Measurements from ENCODE around the gene TUBA4A.
A peak's percentile ranks its signal among the peaks of the same experiment; 100 is the strongest.

TUBA4A gene

GRCh38 chr2:219279916-219280516 lies 26.3 kb upstream of the TUBA4A start:
- H3K9me3 ChIP-seq (ENCODE audit: control insufficient read depth, low read length): no peaks in the 10 kb centered on the region
- H3K27ac ChIP-seq (ENCODE audit: insufficient read depth, low read length, poor library complexity, severe bottlenecking): peak overlapping the region; percentile 98
- peaks cover 47% of the 10 kb centered on the region for H3K36me3 ChIP-seq (ENCODE audit: control insufficient read depth, insufficient read depth, low read length)
- H3K4me1 ChIP-seq (ENCODE audit: control insufficient read depth, insufficient read depth, low read length, poor library complexity, severe bottlenecking): peaks cover 21% of the 10 kb centered on the region
- H3K27me3 ChIP-seq (replicated peaks; ENCODE audit: control insufficient read depth, insufficient read depth, low read length, poor library complexity, severe bottlenecking): no peaks in the 10 kb centered on the region
- peak overlapping the region; percentile 61 for H3K4me3 ChIP-seq (ENCODE audit: insufficient read depth, low read depth, low read length, poor library complexity, severe bottlenecking)
- no peak for DNase-seq

DNA sequence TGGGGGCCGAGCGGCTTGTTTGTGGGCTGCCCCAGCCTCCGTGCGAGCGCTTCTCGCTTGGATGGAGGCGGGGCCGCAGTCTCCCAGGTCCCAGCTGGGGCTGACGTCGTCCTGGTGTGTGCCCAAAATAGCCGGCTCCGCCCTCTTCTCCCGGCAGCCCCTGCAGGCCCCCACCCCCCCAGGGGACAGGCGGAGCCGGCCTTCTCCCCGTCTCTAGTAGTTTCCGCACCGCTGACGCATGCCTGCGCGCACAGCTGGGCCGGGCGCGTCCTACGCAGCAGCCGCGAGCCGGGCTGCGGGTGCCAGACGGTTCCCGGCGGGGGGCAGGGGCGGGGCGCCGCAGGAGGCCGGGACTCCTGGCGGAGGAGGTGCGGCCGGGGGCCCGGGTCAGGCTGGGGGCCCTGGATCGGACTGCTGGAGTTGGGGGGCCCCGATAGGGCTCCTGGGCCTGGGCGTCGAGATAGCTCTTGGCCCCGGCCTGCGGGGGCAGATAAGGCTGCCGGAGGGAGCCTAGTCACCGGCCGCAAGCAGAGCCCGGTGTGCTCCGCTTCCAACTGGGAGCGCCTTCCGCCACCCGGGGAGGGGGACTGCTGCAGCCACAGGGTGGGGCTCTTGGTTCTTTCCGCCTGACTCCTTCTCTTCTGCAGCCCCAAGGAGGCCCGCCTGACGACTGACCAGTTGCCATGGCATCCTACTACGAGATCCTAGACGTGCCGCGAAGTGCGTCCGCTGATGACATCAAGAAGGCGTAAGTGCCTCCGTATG lies 25.6 kb upstream of the TUBA4A start, which contains the start of gene DNAJB2:
Gene DNAJB2 (plus strand): TSS at position 216 of the 765 bp plus-strand sequence. CDS start 468 bp downstream, at position 684.
- Histone ChIP-seq H3K4me1 (ENCODE audit: control insufficient read depth, insufficient read depth, low read length, poor library complexity, severe bottlenecking) (peaks cover 21% of the 10 kb centered on the region), H3K27ac (ENCODE audit: insufficient read depth, low read length, poor library complexity, severe bottlenecking) (peak within 1 kb of the TSS; percentile 98), H3K9me3 (ENCODE audit: control insufficient read depth, low read length) (no peaks in the 10 kb centered on the region), H3K27me3 (replicated peaks; ENCODE audit: control insufficient read depth, insufficient read depth, low read length, poor library complexity, severe bottlenecking) (no peaks in the 10 kb centered on the region), H3K36me3 (ENCODE audit: control insufficient read depth, insufficient read depth, low read length) (peaks cover 40% of the 10 kb centered on the region), H3K4me3 (ENCODE audit: insufficient read depth, low read depth, low read length, poor library complexity, severe bottlenecking) (peak within 1 kb of the TSS; percentile 61)
- peak; percentile 97 to 99 (median 98) for DNase-seq

GRCh38 chr2:219278655-219279150 lies 25.0 kb upstream of the TUBA4A start:
- H3K27ac ChIP-seq (ENCODE audit: insufficient read depth, low read length, poor library complexity, severe bottlenecking): peak overlapping the region; percentile 98
- no peak for DNase-seq
- H3K36me3 ChIP-seq (ENCODE audit: control insufficient read depth, insufficient read depth, low read length): peaks cover 34% of the 10 kb centered on the region
- H3K27me3 ChIP-seq (replicated peaks; ENCODE audit: control insufficient read depth, insufficient read depth, low read length, poor library complexity, severe bottlenecking): no peaks in the 10 kb centered on the region
- peak overlapping the region; percentile 61 for H3K4me3 ChIP-seq (ENCODE audit: insufficient read depth, low read depth, low read length, poor library complexity, severe bottlenecking)
- H3K4me1 ChIP-seq (ENCODE audit: control insufficient read depth, insufficient read depth, low read length, poor library complexity, severe bottlenecking): peaks cover 21% of the 10 kb centered on the region
- H3K9me3 ChIP-seq (ENCODE audit: control insufficient read depth, low read length): no peaks in the 10 kb centered on the region

GRCh38 chr2:219277703-219278654 lies 24.3 kb upstream of the TUBA4A start:
- DNase-seq: peak; percentile 56 to 63 (median 60)
- no peaks in the 10 kb centered on the region for H3K9me3 ChIP-seq (ENCODE audit: control insufficient read depth, low read length)
- peaks cover 21% of the 10 kb centered on the region for H3K4me1 ChIP-seq (ENCODE audit: control insufficient read depth, insufficient read depth, low read length, poor library complexity, severe bottlenecking)
- peaks cover 26% of the 10 kb centered on the region for H3K36me3 ChIP-seq (ENCODE audit: control insufficient read depth, insufficient read depth, low read length)
- peak overlapping the region; percentile 61 for H3K4me3 ChIP-seq (ENCODE audit: insufficient read depth, low read depth, low read length, poor library complexity, severe bottlenecking)
- no peaks in the 10 kb centered on the region for H3K27me3 ChIP-seq (replicated peaks; ENCODE audit: control insufficient read depth, insufficient read depth, low read length, poor library complexity, severe bottlenecking)
- H3K27ac ChIP-seq (ENCODE audit: insufficient read depth, low read length, poor library complexity, severe bottlenecking): peak overlapping the region; percentile 98

DNA sequence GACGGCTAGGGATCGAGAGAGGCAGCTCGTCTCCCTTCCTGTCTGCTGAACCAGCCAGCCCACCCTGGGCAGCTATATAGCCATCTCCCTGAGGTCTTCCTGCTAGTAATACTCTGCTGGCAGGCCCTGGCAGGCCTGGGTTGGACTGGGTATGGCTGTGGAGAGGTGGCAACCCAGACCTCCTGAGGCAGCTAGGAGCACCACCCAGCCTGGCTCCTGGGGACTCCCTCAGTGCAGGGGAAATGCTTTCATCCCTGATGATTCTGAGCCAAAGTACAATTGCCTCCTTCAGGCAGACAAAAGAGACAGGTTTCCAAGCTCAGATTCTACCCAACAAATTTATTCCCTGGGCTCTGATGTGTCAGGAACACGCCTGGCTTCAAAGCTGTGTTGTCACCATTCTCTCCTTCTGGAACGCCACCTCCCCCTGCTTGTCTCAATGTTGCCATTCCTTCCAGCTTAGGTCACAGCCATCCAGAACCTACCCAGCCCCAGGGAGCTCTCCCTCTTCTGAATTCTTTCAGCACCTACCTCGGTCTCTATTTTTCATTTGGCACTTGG lies 20.7 kb upstream of the TUBA4A start:
- peaks cover 15% of the 10 kb centered on the region for H3K4me1 ChIP-seq (ENCODE audit: control insufficient read depth, insufficient read depth, low read length, poor library complexity, severe bottlenecking)
- no peak overlapping the region for H3K4me3 ChIP-seq (ENCODE audit: insufficient read depth, low read depth, low read length, poor library complexity, severe bottlenecking)
- no peaks in the 10 kb centered on the region for H3K27me3 ChIP-seq (replicated peaks; ENCODE audit: control insufficient read depth, insufficient read depth, low read length, poor library complexity, severe bottlenecking)
- DNase-seq: no peak
- H3K27ac ChIP-seq (ENCODE audit: insufficient read depth, low read length, poor library complexity, severe bottlenecking): no peak overlapping the region
- no peaks in the 10 kb centered on the region for H3K36me3 ChIP-seq (ENCODE audit: control insufficient read depth, insufficient read depth, low read length)
- no peaks in the 10 kb centered on the region for H3K9me3 ChIP-seq (ENCODE audit: control insufficient read depth, low read length)

DNA sequence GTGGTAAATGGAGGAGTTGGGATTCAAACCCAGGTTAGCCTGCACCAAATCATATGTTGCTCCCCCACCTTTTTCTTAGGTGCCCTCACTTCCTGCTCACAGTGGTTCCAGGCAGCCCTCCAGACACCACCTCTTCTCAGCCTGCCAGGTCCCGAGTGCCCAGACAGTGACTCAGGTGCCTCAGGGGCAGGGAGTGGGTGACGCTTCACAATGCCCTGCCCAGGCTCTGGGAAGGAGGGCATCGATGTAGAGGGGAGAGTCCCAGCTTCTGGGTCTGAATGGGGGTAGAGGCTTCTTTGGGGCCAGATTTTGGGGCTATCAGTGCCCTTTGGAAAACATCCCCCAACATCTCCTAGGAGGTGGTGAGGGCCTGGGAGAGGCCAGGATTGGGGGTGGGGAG lies 20.2 kb upstream of the TUBA4A start:
- H3K27me3 ChIP-seq (replicated peaks; ENCODE audit: control insufficient read depth, insufficient read depth, low read length, poor library complexity, severe bottlenecking): no peaks in the 10 kb centered on the region
- peaks cover 15% of the 10 kb centered on the region for H3K4me1 ChIP-seq (ENCODE audit: control insufficient read depth, insufficient read depth, low read length, poor library complexity, severe bottlenecking)
- H3K9me3 ChIP-seq (ENCODE audit: control insufficient read depth, low read length): no peaks in the 10 kb centered on the region
- no peak overlapping the region for H3K27ac ChIP-seq (ENCODE audit: insufficient read depth, low read length, poor library complexity, severe bottlenecking)
- H3K36me3 ChIP-seq (ENCODE audit: control insufficient read depth, insufficient read depth, low read length): no peaks in the 10 kb centered on the region
- DNase-seq: no peak
- no peak overlapping the region for H3K4me3 ChIP-seq (ENCODE audit: insufficient read depth, low read depth, low read length, poor library complexity, severe bottlenecking)

DNA sequence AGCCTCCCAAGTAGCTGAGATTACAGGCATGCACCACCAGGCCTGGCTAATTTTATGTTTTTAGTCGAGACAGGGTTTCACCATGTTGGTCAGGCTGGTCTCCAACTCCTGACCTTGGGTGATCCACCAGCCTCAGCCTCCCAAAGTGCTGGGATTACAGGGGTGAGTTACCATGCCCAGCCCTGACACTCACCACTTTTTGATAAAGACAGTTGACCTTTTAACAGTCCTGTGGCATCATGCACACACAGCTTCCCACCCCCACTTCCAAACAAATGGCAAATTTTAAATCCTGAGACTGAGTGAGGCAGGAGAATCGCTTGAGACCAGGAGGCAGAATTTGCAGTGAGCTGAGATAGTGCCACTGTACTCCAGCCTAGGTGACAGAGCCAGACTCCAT lies 19.3 kb upstream of the TUBA4A start:
- H3K27ac ChIP-seq (ENCODE audit: insufficient read depth, low read length, poor library complexity, severe bottlenecking): no peak overlapping the region
- DNase-seq: no peak
- no peaks in the 10 kb centered on the region for H3K9me3 ChIP-seq (ENCODE audit: control insufficient read depth, low read length)
- H3K36me3 ChIP-seq (ENCODE audit: control insufficient read depth, insufficient read depth, low read length): no peaks in the 10 kb centered on the region
- H3K4me1 ChIP-seq (ENCODE audit: control insufficient read depth, insufficient read depth, low read length, poor library complexity, severe bottlenecking): peaks cover 6% of the 10 kb centered on the region
- no peaks in the 10 kb centered on the region for H3K27me3 ChIP-seq (replicated peaks; ENCODE audit: control insufficient read depth, insufficient read depth, low read length, poor library complexity, severe bottlenecking)
- no peak overlapping the region for H3K4me3 ChIP-seq (ENCODE audit: insufficient read depth, low read depth, low read length, poor library complexity, severe bottlenecking)

GRCh38 chr2:219272356-219272755 lies 18.6 kb upstream of the TUBA4A start:
- Histone ChIP-seq H3K4me1 (ENCODE audit: control insufficient read depth, insufficient read depth, low read length, poor library complexity, severe bottlenecking) (no peaks in the 10 kb centered on the region), H3K27ac (ENCODE audit: insufficient read depth, low read length, poor library complexity, severe bottlenecking) (no peak overlapping the region), H3K4me3 (ENCODE audit: insufficient read depth, low read depth, low read length, poor library complexity, severe bottlenecking) (no peak overlapping the region), H3K36me3 (ENCODE audit: control insufficient read depth, insufficient read depth, low read length) (no peaks in the 10 kb centered on the region), H3K9me3 (ENCODE audit: control insufficient read depth, low read length) (no peaks in the 10 kb centered on the region), H3K27me3 (replicated peaks; ENCODE audit: control insufficient read depth, insufficient read depth, low read length, poor library complexity, severe bottlenecking) (no peaks in the 10 kb centered on the region)
- DNase-seq: no peak

- Histone ChIP-seq H3K27ac (ENCODE audit: insufficient read depth, low read length, poor library complexity, severe bottlenecking) (no peak overlapping the region), H3K27me3 (replicated peaks; ENCODE audit: control insufficient read depth, insufficient read depth, low read length, poor library complexity, severe bottlenecking) (no peaks in the 10 kb centered on the region), H3K4me1 (ENCODE audit: control insufficient read depth, insufficient read depth, low read length, poor library complexity, severe bottlenecking) (no peaks in the 10 kb centered on the region), H3K36me3 (ENCODE audit: control insufficient read depth, insufficient read depth, low read length) (no peaks in the 10 kb centered on the region), H3K9me3 (ENCODE audit: control insufficient read depth, low read length) (no peaks in the 10 kb centered on the region), H3K4me3 (ENCODE audit: insufficient read depth, low read depth, low read length, poor library complexity, severe bottlenecking) (no peak overlapping the region)
- no peak for DNase-seq
Measured at GRCh38 chr2:219271021-219271420, 17.3 kb upstream of the TUBA4A start.
